ENCODE data around the gene ANKRD27. TPM values are rescaled to one million over a fixed set of nuclear protein-coding genes. Genes with fewer than 3 reads are reported as not detected.

The ANKRD27 gene
- 16.6 and 21.2 TPM in 2 replicates for total RNA-seq

DNA sequence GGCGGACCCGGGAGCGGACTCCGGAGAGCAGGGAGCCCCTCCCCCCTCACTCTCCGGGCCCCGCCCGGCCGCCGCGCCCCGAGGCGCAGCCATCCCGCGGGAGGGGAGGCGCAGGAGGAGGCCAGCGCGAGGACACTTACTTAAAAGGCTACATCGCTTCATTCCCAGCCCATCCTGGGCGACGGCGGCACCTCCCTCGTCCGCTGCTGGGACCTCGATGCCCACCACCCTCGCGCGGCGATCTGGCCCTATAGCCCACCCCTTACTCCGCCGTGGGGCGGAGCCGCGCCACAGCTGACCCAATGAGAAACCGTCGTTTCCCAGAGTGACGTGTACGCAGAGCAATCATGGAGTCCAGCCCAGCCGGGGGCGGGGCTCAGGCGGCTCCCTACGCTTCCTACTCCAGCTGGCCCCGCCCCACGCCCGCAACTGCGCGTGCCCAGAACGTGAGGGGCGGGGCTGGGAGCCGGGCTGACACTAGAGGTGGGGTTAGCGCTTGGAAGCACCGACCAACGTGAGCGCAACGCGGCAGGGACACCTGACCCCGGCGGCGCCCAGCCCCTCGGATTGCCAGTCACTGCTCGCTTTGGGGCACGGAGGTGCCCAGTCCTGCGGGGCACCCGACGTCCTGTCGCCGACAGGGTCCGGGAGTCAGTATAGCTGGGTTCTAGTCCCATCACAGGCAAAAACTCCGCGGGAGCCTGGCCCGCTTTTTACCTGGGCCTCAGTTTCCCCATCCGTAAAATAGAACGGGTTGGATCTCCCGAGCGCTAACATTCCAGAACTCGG lies at the start of gene ANKRD27:
Gene ANKRD27, minus strand, starts transcription at position 250 of the 789 bp plus-strand sequence. CDS start 16,165 bp downstream, outside the sequence.

GRCh38 chr19:32719611-32720059 lies 44.7 kb upstream of the ANKRD27 start, which contains the start of gene TDRD12:
TSS of gene TDRD12 (plus strand) at chr19:32719767. CDS start at chr19:32720073, 306 bp downstream.

GRCh38 chr19:32691291-32691951 lies 16.4 kb upstream of the ANKRD27 start, which contains the start of gene NUDT19:
TSS of gene NUDT19 (plus strand) at chr19:32691821. CDS start at chr19:32691961, 140 bp downstream.

GRCh38 chr19:32675720-32676185 lies 773 bp upstream of the ANKRD27 start, which contains the start of gene RGS9BP:
TSS of gene RGS9BP (plus strand) at chr19:32675848. CDS start at chr19:32676264, 416 bp downstream.

DNA sequence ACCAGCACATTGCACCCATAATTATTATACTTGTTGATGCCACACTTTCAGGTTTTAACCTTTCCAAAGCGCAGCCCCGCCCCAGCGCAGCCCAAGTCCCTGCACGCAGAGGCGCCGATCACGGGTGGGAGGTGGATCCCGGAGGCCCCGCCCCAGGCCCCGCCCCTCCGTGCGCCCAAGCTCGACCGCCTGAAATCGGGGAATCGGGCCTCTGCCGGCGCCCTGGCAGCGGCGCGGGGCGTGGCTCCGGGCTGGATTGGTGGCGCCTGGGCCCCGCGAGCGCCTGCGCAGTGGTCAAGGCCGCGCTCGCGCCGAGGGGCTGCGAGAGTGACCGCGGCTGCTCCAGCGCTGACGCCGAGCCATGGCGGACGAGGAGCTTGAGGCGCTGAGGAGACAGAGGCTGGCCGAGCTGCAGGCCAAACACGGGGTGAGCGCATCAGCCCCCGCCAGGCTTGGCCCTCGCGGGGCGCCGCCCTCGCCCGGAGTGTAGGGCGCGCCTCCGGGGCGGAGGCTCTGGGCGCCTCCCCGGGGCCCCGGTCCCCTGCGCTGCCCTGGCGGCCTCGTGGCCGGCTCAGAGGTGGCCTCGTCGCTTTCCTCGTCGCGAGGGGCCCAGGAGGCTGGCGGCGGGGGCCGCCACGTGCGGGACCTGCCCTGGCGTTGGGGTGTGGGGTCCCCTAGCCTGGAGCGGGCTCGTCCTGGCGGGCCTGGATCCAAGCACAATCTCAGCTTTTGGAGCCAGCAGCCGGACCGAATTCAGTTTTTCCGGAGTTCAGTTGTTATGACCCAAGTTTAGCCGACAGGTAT lies 93.9 kb downstream of the ANKRD27 start, which contains the start of gene PDCD5:
Gene PDCD5, plus strand, starts transcription at position 290 of the 804 bp plus-strand sequence. Its CDS starts 72 bp downstream, at position 362.

Other genes starting within 250 kb of the ANKRD27 start
- 93.4 and 235 TPM in 2 replicates for gene PDCD5, start 94.0 kb downstream of the ANKRD27 start, total RNA-seq
- gene RGS9BP, start 668 bp upstream of the ANKRD27 start, total RNA-seq, result 0.51 TPM in 1 of 2 replicates, not detected in the other
- 11.9 and 13.6 TPM in 2 replicates for gene NUDT19, start 16.6 kb upstream of the ANKRD27 start, total RNA-seq
- gene TDRD12, start 44.6 kb upstream of the ANKRD27 start, total RNA-seq, result not detected in 2 replicates
- gene SLC7A9, start 194.6 kb upstream of the ANKRD27 start, total RNA-seq, result not detected in 2 replicates